C4-2B (cell line): ENCODE data around the gene ZNF408.

ENCODE experiments used
- H3K27ac ChIP-seq: fragments of 450-650 bp; 2 replicates; pipeline ENCODE4 v1.5.1; 2017
- CTCF ChIP-seq: fragments of 450-650 bp; conservative IDR thresholded peaks from 2 replicates; pipeline ENCODE4 v1.5.1; 2017; ENCODE audit warnings: mild to moderate bottlenecking
- ZFX ChIP-seq: fragments of 450-650 bp; IDR thresholded peaks from 2 replicates; pipeline ENCODE4 v1.6.1; 2017

ZNF408 gene

GRCh38 chr11:46676436-46677158 is 24.2 kb upstream of the ZNF408 start:
- TF ChIP-seq ZFX (no peak), CTCF (no peak)
- H3K27ac ChIP-seq: no peak overlapping the region

- TF ChIP-seq CTCF (no peak), ZFX (no peak)
- no peak overlapping the region for H3K27ac ChIP-seq
Observed at GRCh38 chr11:46677169-46677568, 23.7 kb upstream of the ZNF408 start.

- H3K27ac ChIP-seq: no peak overlapping the region
- TF ChIP-seq CTCF: no peak
- no peak for TF ChIP-seq ZFX
Observed at GRCh38 chr11:46677991-46678740, 22.7 kb upstream of the ZNF408 start.

- TF ChIP-seq ZFX (no peak), CTCF (no peak)
- no peak overlapping the region for H3K27ac ChIP-seq
Observed at GRCh38 chr11:46678741-46679130, 22.1 kb upstream of the ZNF408 start.

- no peak overlapping the region for H3K27ac ChIP-seq
- TF ChIP-seq CTCF (no peak), ZFX (no peak)
Observed at GRCh38 chr11:46679241-46680163, 21.3 kb upstream of the ZNF408 start.

GRCh38 chr11:46680164-46680760 is 20.6 kb upstream of the ZNF408 start:
- no peak for TF ChIP-seq ZFX
- TF ChIP-seq CTCF: no peak
- H3K27ac ChIP-seq: no peak overlapping the region
